NOMO-1 treated with DMSO at 0.1 percent for 48 hours (cell line): ENCODE measurements around the gene HIVEP2.
A peak's percentile ranks its signal among the peaks of the same experiment; 100 is the strongest.

Source experiments
- DNase-seq: peaks from one replicate; lab custom pipeline; 2025; ENCODE audit not compliant: unreplicated experiment; lab: John Stamatoyannopoulos, UW

HIVEP2 gene

DNA sequence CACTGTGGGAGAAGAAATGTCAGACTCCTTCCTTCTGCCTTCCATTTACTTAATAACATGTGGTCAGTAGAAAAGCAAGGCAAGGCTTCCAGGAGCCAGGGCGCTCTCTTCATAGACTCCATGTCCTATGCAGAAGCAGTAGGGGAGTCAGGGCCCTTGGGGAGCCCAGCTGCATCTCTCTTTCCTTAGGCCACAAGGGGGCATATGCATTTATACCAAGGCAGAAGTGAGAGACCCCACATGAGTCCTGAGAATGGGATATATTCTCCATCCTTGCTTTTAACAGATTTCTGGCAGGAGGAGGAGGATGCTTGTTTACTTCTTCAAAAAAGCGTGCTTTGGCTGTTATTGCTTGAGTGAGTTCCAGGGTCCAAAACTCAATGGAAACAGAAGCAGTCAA is 198.5 kb downstream of the HIVEP2 start:
- no peak for DNase-seq

- no peak for DNase-seq
Measured at GRCh38 chr6:142744836-142745235, 200.1 kb downstream of the HIVEP2 start.

- no peak for DNase-seq
Measured at GRCh38 chr6:142740449-142740848, 204.5 kb downstream of the HIVEP2 start.

GRCh38 chr6:142738731-142739130 is 206.2 kb downstream of the HIVEP2 start:
- DNase-seq: no peak

- no peak for DNase-seq
Measured at GRCh38 chr6:142738035-142738396, 207.0 kb downstream of the HIVEP2 start.

- peak; percentile 14 for DNase-seq
Measured at GRCh38 chr6:142737368-142738034, 207.5 kb downstream of the HIVEP2 start.

GRCh38 chr6:142735204-142735603 is 209.8 kb downstream of the HIVEP2 start:
- no peak for DNase-seq

DNA sequence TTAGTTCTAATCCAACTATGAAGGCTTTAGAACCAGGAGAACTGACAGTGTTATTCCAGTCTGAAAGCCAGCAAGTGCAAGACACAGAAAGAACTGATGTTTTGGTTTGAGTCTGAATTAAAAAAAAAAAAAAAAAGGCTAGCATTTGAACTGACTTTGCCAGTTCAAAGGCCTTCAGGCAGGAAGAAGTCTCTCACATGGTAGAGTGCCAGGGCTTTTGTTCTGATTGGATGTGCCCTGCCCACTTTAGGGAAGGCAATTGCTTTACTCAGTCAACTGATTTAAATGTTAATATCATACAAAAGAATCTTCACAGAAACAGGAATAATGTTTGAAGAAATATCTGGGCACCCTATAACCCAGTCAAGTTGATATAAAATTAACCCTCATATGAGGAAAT is 212.2 kb downstream of the HIVEP2 start:
- no peak for DNase-seq

DNA sequence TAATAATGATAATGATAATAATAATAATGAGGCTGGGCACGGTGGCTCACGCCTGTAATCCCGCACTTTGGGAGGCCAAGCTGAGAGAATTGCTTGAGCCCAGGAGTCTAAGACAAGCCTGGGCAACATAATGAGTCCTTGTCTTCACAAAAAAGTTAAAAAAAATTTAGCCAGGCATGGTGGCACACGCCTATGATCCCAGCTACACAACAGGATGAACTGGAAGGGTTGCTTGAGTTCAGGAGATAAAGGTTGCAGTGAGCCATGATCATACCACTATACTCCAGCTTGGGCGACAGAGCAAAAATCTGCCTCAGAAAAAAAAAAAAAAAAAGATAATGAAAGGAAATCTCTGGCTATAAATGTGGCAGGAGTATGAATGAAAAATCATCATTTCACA is 213.4 kb downstream of the HIVEP2 start:
- DNase-seq: no peak

- DNase-seq: no peak
Measured at GRCh38 chr6:142729618-142730017, 215.4 kb downstream of the HIVEP2 start.

- DNase-seq: peak; percentile 71
Measured at GRCh38 chr6:142728910-142729481, 216.0 kb downstream of the HIVEP2 start.

DNA sequence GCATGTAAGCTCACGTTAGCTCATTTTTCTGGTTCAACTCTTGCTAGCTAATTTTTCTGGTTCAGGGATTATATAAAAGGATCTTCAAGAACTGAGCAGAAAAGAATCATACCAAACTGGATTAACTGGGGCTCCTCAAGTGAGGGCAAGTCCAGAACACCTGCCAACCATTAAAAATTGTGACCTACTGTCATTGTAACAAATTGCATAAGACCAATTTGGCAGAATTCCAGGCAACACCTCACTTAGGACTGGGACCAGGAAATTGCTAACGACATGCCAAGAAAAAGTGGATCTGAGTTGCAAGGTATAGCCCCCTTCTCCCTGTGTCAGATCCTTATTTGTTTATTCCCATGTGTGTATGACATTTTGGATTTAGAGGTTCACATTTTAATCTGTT is 216.6 kb downstream of the HIVEP2 start:
- no peak for DNase-seq

DNA sequence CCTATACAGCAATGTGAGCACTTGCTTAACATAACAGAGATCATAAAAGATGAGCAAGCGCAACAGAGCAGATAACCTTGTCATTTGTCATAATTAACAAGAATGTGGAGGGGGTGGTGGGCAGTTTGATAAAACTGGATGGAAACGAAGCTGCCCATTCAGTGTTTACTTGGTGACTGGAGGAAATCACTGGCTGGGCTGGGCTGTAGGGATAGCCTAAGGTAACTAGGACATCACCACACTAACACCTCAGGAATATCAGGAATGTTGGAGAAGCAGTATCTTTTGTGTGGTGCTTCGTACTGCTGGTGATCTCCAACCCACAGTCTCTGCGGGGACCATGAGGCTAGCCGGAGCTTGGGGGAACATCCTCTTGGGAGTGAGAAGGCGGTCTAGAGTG is 218.4 kb downstream of the HIVEP2 start:
- no peak for DNase-seq

- DNase-seq: no peak
Measured at GRCh38 chr6:142725024-142725770, 219.8 kb downstream of the HIVEP2 start.

- DNase-seq: no peak
Measured at GRCh38 chr6:142722841-142723240, 222.1 kb downstream of the HIVEP2 start.

GRCh38 chr6:142722012-142722411 is 223.0 kb downstream of the HIVEP2 start:
- peak; percentile 18 for DNase-seq

DNA sequence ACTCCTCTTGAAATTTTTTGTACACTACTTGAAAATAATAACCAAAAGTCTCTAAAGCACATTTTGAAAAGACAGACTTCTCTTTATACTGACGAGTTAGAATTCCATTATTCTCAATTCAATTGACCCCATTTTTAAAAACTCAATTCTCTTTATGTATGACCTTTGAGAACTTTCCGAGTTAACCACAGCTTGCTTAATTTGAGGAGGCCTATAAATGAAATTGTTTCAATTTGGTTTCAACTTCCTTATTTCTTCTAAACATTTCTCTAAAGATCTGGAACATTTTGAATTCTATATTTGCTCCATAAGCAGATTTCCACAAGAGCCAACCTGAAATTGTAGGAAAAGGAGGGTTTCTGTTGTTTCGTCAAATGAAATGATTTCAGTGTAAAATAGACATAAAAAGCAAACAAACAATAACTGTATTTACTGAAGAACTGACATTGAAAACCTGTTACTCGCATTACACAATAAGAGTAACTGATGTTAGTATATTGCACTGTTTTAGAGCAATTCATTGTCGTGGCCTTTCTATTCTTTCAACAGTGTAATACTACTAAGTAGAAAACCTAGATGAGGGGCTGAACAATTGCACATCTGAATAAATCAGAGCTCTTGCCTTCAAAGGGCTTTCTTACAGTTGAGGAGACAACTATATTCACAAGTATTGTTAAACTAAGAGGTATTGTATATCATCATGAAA is 223.6 kb downstream of the HIVEP2 start:
- peak; percentile 87 for DNase-seq

DNA sequence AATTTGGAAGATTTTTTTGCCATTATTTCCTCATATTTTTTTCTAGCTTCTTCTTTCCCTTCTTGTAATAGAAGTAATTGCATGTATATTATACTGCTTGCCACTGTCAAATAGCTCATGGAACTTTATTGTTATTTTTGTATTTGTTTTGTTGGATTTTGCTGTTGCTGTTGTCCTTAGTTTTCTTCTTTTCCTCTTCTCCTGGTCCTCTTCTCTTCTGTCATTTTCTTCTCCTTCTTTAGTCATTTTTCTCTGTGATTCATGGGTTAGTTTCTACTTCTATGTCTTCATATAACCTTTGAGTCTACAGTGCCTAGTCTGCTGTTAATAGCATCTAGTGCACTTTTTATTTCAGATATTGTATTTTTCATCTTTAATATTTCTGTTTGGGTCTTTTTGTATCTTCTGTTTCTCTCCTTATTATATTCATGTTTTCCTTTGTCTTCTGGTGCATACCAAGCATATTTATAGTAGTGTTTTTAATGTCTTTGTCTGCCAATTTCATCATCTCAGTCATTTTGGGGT is 226.2 kb downstream of the HIVEP2 start:
- DNase-seq: no peak

GRCh38 chr6:142716097-142716496 is 228.9 kb downstream of the HIVEP2 start:
- no peak for DNase-seq

GRCh38 chr6:142714951-142715785 is 229.8 kb downstream of the HIVEP2 start:
- peak; percentile 51 for DNase-seq

DNA sequence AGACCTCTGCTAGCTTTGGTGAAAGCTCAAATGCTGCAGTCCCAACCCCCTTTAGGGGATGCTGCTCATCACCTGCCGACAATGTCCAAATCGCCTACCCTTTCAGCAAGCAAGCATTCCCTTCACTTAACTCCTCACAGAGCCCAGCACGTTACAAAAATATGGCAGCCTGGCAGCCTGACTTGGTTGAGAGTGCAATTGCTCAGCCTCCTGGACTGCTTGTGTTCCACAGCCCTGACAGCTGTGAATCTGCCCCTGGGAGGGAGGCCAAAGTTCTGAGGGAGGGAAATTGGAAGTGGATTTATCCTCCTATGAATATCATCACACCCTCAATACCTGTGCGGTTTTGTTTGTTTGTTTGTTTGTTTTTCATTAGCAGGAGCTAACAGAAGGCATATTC is 231.0 kb downstream of the HIVEP2 start:
- no peak for DNase-seq
